CD4-positive, alpha-beta memory T cell (primary cell): ENCODE measurements around the gene KLRC2. TPM values are rescaled to one million over a fixed set of nuclear protein-coding genes. Genes with fewer than 3 reads are reported as not detected.
"Not testable (repeated sequence)": the region's sequence is repeated elsewhere in the genome, so short reads cannot be mapped to it uniquely, and the experiment has no call there.

Experiments
- CTCF ChIA-PET: fragments of 350-600 bp; sonication (Branson Sonifier 250); formaldehyde crosslinking; loops from one replicate; lab custom pipeline; 2021; ENCODE audit warnings: inconsistent platforms; ENCODE audit not compliant: partially characterized antibody; lab: Charles Lee
- POLR2A ChIA-PET: fragments of 350-600 bp; sonication (Branson Sonifier 250); formaldehyde crosslinking; loops from one replicate; lab custom pipeline; 2021; ENCODE audit not compliant: partially characterized antibody; lab: Charles Lee
- DNase-seq, 5 donors: peaks; one replicate each; pipeline versions ENCODE4 v3.0.0 to v3.0.0-alpha.2; 2020 to 2022; ENCODE audit warnings: mixed read lengths in 1 of 5
- H3K27ac ChIP-seq: one replicate; pipeline ENCODE4 v1.7.0; 2013; ENCODE audit warnings: low read depth, low read length
- H3K27me3 ChIP-seq: 2 replicates; pipeline ENCODE4 v1.7.0; 2013; ENCODE audit warnings: mild to moderate bottlenecking, low read length, moderate library complexity; ENCODE audit not compliant: insufficient read depth
- H3K36me3 ChIP-seq: 2 replicates; pipeline ENCODE4 v1.7.0; 2013; ENCODE audit warnings: mild to moderate bottlenecking, low read length, moderate library complexity; ENCODE audit not compliant: insufficient read depth
- H3K4me1 ChIP-seq: 2 replicates; pipeline ENCODE4 v1.7.0; 2013; ENCODE audit warnings: mild to moderate bottlenecking, low read length, moderate library complexity; ENCODE audit not compliant: insufficient read depth
- H3K4me3 ChIP-seq, 2 donors: one replicate each; pipeline ENCODE4 v1.7.0; 2013; ENCODE audit warnings: low read length in 2 of 2, mild to moderate bottlenecking in 1 of 2
- H3K9me3 ChIP-seq, 2 donors: one replicate each; pipeline ENCODE4 v1.7.0; 2013; ENCODE audit warnings: low read length in 2 of 2, control low read depth in 1 of 2; ENCODE audit not compliant: control insufficient read depth in 1 of 2
- H3K27ac Mint-ChIP-seq, 7 donors: one replicate each; pipeline ENCODE4 v1.8.0; 2020 to 2021; ENCODE audit warnings: mixed read lengths in 7 of 7, mild to moderate bottlenecking in 6 of 7, inconsistent platforms in 3 of 7, moderate library complexity in 3 of 7
- H3K27me3 Mint-ChIP-seq, 2 donors: one replicate each; pipeline ENCODE4 v1.8.0; 2020 to 2021; ENCODE audit warnings: mixed read lengths in 2 of 2
- H3K36me3 Mint-ChIP-seq, 2 donors: one replicate each; pipeline ENCODE4 v1.8.0; 2020 to 2021; ENCODE audit warnings: mixed read lengths in 2 of 2, inconsistent platforms in 1 of 2, mild to moderate bottlenecking in 1 of 2
- H3K4me1 Mint-ChIP-seq, 4 donors: one replicate each; pipeline ENCODE4 v1.8.0; 2020 to 2021; ENCODE audit warnings: mixed read lengths in 4 of 4, mild to moderate bottlenecking in 1 of 4
- H3K4me3 Mint-ChIP-seq, 8 donors: one replicate each; pipeline ENCODE4 v1.8.0; 2020 to 2021; ENCODE audit warnings: mixed read lengths in 8 of 8, mild to moderate bottlenecking in 7 of 8, moderate library complexity in 6 of 8, inconsistent platforms in 3 of 8
- H3K9me3 Mint-ChIP-seq, 8 donors: one replicate each; pipeline ENCODE4 v1.8.0; 2020 to 2021; ENCODE audit warnings: mixed read lengths in 8 of 8, mild to moderate bottlenecking in 5 of 8, inconsistent platforms in 3 of 8, moderate library complexity in 1 of 8
- intact Hi-C: fragments of 100-400 bp; cut with micrococcal nuclease; formaldehyde crosslinking; loops from one replicate; pipeline ENCODE4 v1.15.1; 2023
- polyA plus RNA-seq, 2 donors: library from polyadenylated mRNA; unstranded; fragments of 300-500 nt; fragmentation: Illumina TruSeq; gene quantifications; one replicate each; pipeline ENCODE4 v1.2.3, GENCODE V29; 2021
- total RNA-seq, 2 experiments: library from RNA; stranded (reverse); gene quantifications; one replicate each; pipeline ENCODE4 v1.2.3, GENCODE V29; 2021

The KLRC2 gene
- total and polyA plus RNA-seq, 4 experiments from 2014 or later = not detected

GRCh38 chr12:10437601-10438000 lies 1.8 kb upstream of the KLRC2 start:
- H3K36me3 Mint-ChIP-seq, CTCF ChIA-PET, POLR2A ChIA-PET, DNase-seq, intact Hi-C loops, H3K27me3 ChIP-seq, H3K4me3 ChIP-seq, H3K27ac Mint-ChIP-seq, H3K9me3 Mint-ChIP-seq, H3K4me3 Mint-ChIP-seq, H3K9me3 ChIP-seq, H3K4me1 Mint-ChIP-seq, H3K4me1 ChIP-seq, H3K27ac ChIP-seq, H3K27me3 Mint-ChIP-seq, H3K36me3 ChIP-seq: not testable (repeated sequence)

GRCh38 chr12:10430623-10431022 lies 5.2 kb downstream of the KLRC2 start:
- H3K36me3 ChIP-seq, H3K4me1 ChIP-seq, POLR2A ChIA-PET, intact Hi-C loops, H3K9me3 Mint-ChIP-seq, DNase-seq, H3K4me1 Mint-ChIP-seq, H3K4me3 ChIP-seq, H3K27ac Mint-ChIP-seq, H3K36me3 Mint-ChIP-seq, CTCF ChIA-PET, H3K27ac ChIP-seq, H3K4me3 Mint-ChIP-seq, H3K27me3 Mint-ChIP-seq, H3K27me3 ChIP-seq, H3K9me3 ChIP-seq: not testable (repeated sequence)

DNA sequence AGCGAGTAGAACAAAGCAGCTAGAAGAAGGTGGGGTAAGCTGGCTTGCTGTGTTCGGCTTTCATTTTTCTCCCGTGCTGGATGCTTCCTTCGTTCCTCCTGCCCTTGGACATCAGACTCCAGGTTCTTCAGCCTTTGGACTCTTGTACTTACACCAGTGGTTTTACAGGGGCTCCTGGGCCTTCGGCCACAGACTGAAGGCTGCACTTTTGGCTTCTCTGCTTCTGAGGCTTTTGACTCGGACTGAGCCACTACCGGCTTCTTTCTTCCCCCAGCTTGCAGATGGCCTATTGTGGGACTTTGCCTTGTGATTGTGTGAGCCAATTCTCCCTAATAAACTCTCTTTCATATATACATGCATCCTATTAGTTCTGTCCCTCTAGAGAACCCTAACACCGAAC lies 9.9 kb downstream of the KLRC2 start:
- POLR2A ChIA-PET, intact Hi-C loops, H3K27me3 Mint-ChIP-seq, DNase-seq, H3K36me3 Mint-ChIP-seq, H3K36me3 ChIP-seq, H3K4me1 ChIP-seq, H3K27ac Mint-ChIP-seq, H3K9me3 Mint-ChIP-seq, H3K4me3 Mint-ChIP-seq, H3K4me3 ChIP-seq, H3K9me3 ChIP-seq, H3K27ac ChIP-seq, H3K4me1 Mint-ChIP-seq, H3K27me3 ChIP-seq, CTCF ChIA-PET: not testable (repeated sequence)

GRCh38 chr12:10424260-10424899 lies 11.4 kb downstream of the KLRC2 start:
- H3K27me3 ChIP-seq, DNase-seq, H3K36me3 Mint-ChIP-seq, H3K9me3 ChIP-seq, H3K4me1 Mint-ChIP-seq, H3K4me3 ChIP-seq, POLR2A ChIA-PET, H3K36me3 ChIP-seq, H3K27ac Mint-ChIP-seq, H3K4me3 Mint-ChIP-seq, H3K27ac ChIP-seq, H3K4me1 ChIP-seq, CTCF ChIA-PET, H3K27me3 Mint-ChIP-seq, intact Hi-C loops, H3K9me3 Mint-ChIP-seq: not testable (repeated sequence)

DNA sequence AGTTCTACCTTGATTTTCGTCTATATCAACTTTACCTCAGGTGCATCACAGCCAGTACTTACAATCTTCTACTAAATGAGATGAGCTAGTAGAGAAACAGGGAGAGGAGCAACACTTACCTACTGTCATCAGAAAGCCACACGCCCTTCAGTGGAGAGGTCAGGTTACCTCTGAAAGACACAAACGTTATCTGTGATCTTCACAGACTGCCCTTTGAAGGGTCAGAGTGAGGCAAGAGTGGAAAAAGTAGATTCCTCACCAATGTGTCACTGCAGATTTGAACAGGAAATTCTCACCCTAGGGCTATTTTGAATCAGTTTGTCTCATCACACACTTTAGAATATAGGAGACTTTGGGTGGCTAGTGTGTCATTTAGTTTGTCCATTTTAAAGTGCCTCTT lies 13.7 kb downstream of the KLRC2 start:
- H3K27ac Mint-ChIP-seq, H3K4me3 Mint-ChIP-seq, H3K27ac ChIP-seq, H3K36me3 ChIP-seq, H3K4me1 Mint-ChIP-seq, H3K27me3 ChIP-seq, POLR2A ChIA-PET, H3K9me3 Mint-ChIP-seq, H3K9me3 ChIP-seq, H3K27me3 Mint-ChIP-seq, H3K4me1 ChIP-seq, CTCF ChIA-PET, intact Hi-C loops, H3K36me3 Mint-ChIP-seq, H3K4me3 ChIP-seq, DNase-seq: not testable (repeated sequence)

- H3K9me3 ChIP-seq, H3K36me3 Mint-ChIP-seq, CTCF ChIA-PET, POLR2A ChIA-PET, H3K27me3 Mint-ChIP-seq, H3K4me1 Mint-ChIP-seq, H3K4me1 ChIP-seq, H3K9me3 Mint-ChIP-seq, DNase-seq, H3K4me3 Mint-ChIP-seq, H3K27ac Mint-ChIP-seq, H3K27ac ChIP-seq, intact Hi-C loops, H3K4me3 ChIP-seq, H3K27me3 ChIP-seq, H3K36me3 ChIP-seq: not testable (repeated sequence)
Observed at GRCh38 chr12:10420334-10420733, 15.5 kb downstream of the KLRC2 start, which contains the start of gene KLRC3. KLRC3 (minus strand) TSS chr12:10420595; CDS start chr12:10420550, 45 bp downstream.

GRCh38 chr12:10409392-10409791 lies 26.4 kb downstream of the KLRC2 start, which contains the start of gene KLRC4:
KLRC4 (minus strand) TSS chr12:10409757; CDS start chr12:10409575, 182 bp downstream.
- H3K9me3 Mint-ChIP-seq = peaks cover 0 to 3% (median 0%) of the 10 kb centered on the region in 8 donors
- H3K4me1 Mint-ChIP-seq = no peaks in the 10 kb centered on the region
- H3K27ac ChIP-seq = no peak within 1 kb of the TSS
- POLR2A ChIA-PET = no interaction called here
- H3K4me1 ChIP-seq = no peaks in the 10 kb centered on the region
- H3K27ac Mint-ChIP-seq = no peak within 1 kb of the TSS
- CTCF ChIA-PET = no interaction called here
- H3K4me3 Mint-ChIP-seq = no peak within 1 kb of the TSS
- H3K27me3 Mint-ChIP-seq = peaks cover 0 to 14% of the 10 kb centered on the region in 2 donors
- H3K4me3 ChIP-seq = no peak within 1 kb of the TSS
- intact Hi-C loops = no loop called here
- no peak for DNase-seq
- H3K36me3 ChIP-seq = no peaks in the 10 kb centered on the region
- no peaks in the 10 kb centered on the region for H3K36me3 Mint-ChIP-seq
- no peaks in the 10 kb centered on the region for H3K9me3 ChIP-seq
- no peaks in the 10 kb centered on the region for H3K27me3 ChIP-seq

DNA sequence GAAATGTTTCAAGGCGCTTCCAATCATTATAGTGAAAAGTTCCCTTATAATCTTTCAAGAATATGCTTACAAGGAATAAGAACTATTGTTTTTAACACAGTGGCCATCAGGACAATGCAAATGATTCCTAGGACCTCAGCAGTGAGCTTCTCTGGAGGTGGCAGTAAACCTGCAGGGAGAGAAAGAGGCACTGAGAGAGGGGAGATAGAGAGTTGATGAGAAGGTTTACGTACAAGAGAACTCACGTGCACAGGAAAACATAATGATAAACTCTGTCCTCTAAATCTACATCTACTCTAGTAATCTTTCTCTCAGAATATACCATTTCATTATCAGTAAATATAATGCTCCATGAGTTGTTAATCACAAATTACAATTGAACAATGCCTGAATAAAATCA lies 27.0 kb downstream of the KLRC2 start:
- Mint-ChIP-seq H3K9me3 (peaks cover 0 to 3% (median 0%) of the 10 kb centered on the region in 8 donors), H3K36me3 (no peaks in the 10 kb centered on the region), H3K4me1 (no peaks in the 10 kb centered on the region), H3K27me3 (peaks cover 0 to 14% of the 10 kb centered on the region in 2 donors), H3K4me3 (no peak overlapping the region), H3K27ac (no peak overlapping the region)
- Histone ChIP-seq H3K27me3 (no peaks in the 10 kb centered on the region), H3K27ac (no peak overlapping the region), H3K4me3 (no peak overlapping the region), H3K4me1 (no peaks in the 10 kb centered on the region), H3K36me3 (no peaks in the 10 kb centered on the region), H3K9me3 (no peaks in the 10 kb centered on the region)
- CTCF ChIA-PET = no interaction called here
- intact Hi-C loops = no loop called here
- no peak for DNase-seq
- POLR2A ChIA-PET = no interaction called here
